Measurements from ENCODE around the gene POU4F3. TPM values are rescaled to one million over a fixed set of nuclear protein-coding genes. Genes with fewer than 3 reads are reported as not detected.

The POU4F3 gene
- total and polyA plus RNA-seq, 2 of the 8 experiments (the other 6 are each of a cell fraction or from before 2014, with no cell fraction given) = 0.09 TPM; not detected in 1

DNA sequence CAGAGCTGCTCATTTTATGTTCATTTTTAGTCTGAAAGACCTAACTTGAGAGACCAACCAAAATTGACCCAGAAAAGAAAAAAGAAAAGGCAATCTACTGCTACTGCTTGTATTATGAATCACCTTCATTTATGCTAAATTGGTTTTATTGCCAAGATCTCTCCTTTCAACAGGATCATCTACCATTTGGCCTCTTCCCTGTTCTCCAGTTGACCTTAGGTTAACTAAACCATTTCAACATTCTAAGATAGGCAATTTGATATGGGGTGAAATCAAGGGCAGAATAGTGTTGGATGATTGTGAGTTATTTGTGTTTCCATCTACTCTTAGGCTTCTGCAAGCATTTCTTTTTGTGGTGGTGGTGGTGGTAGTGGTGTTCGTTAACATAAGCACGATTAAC is 48.3 kb upstream of the POU4F3 start:
- H4K20me1 ChIP-seq (replicated peaks in 1 of 2; ENCODE audit: control insufficient read depth in 1 of 2, insufficient read depth in 2 of 2, low read length in 2 of 2) = no peaks in the 10 kb centered on the region
- 79% methylated on average over 2 of the region's 2 CpGs; no CpG with 5 or more reads in 1 of the 2 experiments for WGBS, 2 experiments (ENCODE audit: extremely low coverage in 1 of 2, insufficient coverage in 1 of 2, insufficient read length in 1 of 2, insufficient replicate concordance in 2 of 2, low coverage in 1 of 2, low lambda C conversion rate in 2 of 2, missing lambda C conversion rate in 1 of 2)
- H2BK120ac ChIP-seq (replicated peaks; ENCODE audit: low read depth, low read length) = no peak overlapping the region

More for the DNA sequence above, 48.3 kb upstream of the POU4F3 start:
- Histone ChIP-seq H2AFZ (ENCODE audit: low read length) (no peak overlapping the region), H3K9me3 (ENCODE audit: insufficient read depth in 2 of 2, low read depth in 1 of 2, low read length in 1 of 2) (no peaks in the 10 kb centered on the region), H3K23ac (ENCODE audit: insufficient read length) (no peak overlapping the region), H3K9ac (replicated peaks in 1 of 4; ENCODE audit: extremely low read depth in 1 of 4, low read depth in 3 of 4, low read length in 3 of 4) (no peak overlapping the region), H3K4me3 (ENCODE audit: extremely low read depth in 1 of 4, insufficient read depth in 2 of 4, low read depth in 3 of 4, low read length in 4 of 4) (no peak overlapping the region), H3K23me2 (ENCODE audit: low read depth, low read length) (no peaks in the 10 kb centered on the region), H3K79me1 (ENCODE audit: low read depth, low read length) (no peaks in the 10 kb centered on the region), H2BK12ac (ENCODE audit: low read depth, low read length) (no peak overlapping the region), H3K18ac (ENCODE audit: extremely low read depth, low read length) (no peak overlapping the region), H3K4me1 (replicated peaks in 1 of 4; ENCODE audit: control insufficient read depth in 3 of 4, insufficient read depth in 4 of 4, low read length in 3 of 4) (no peaks in the 10 kb centered on the region), H3K27me3 (replicated peaks in 1 of 4; ENCODE audit: control insufficient read depth in 3 of 4, extremely low read depth in 1 of 4, insufficient read depth in 3 of 4, low read length in 3 of 4) (no peaks in the 10 kb centered on the region), H3K4ac (replicated peaks; ENCODE audit: insufficient read length, low read depth, low read length) (no peak overlapping the region), H4K8ac (ENCODE audit: extremely low read depth, insufficient read depth, low read length) (no peak overlapping the region), H4K91ac (replicated peaks; ENCODE audit: insufficient read length, low read length) (no peak overlapping the region), H3K56ac (replicated peaks; ENCODE audit: insufficient read length, low read depth, low read length) (no peak overlapping the region), H2BK15ac (ENCODE audit: low read length) (no peak overlapping the region), H2BK5ac (ENCODE audit: low read depth, low read length) (no peak overlapping the region), H2BK20ac (ENCODE audit: low read length) (no peak overlapping the region), H3K79me2 (ENCODE audit: control insufficient read depth in 1 of 2, insufficient read depth in 2 of 2, low read length in 2 of 2) (no peaks in the 10 kb centered on the region), H3K36me3 (ENCODE audit: control insufficient read depth in 2 of 4, insufficient read depth in 4 of 4, low read length in 3 of 4) (peaks cover 0 to 24% (median 5%) of the 10 kb centered on the region in 4 experiments; a peak in 3 of 8 replicates), H3K14ac (ENCODE audit: insufficient read length) (no peak overlapping the region), H4K5ac (ENCODE audit: insufficient read length, low read depth, low read length) (no peak overlapping the region), H3K4me2 (ENCODE audit: insufficient read depth in 1 of 2, low read depth in 2 of 2, low read length in 2 of 2) (no peak overlapping the region), H2AK5ac (ENCODE audit: low read depth, low read length) (no peak overlapping the region), H3K27ac (ENCODE audit: low read depth, low read length) (no peak overlapping the region)
- DNase-seq (ENCODE audit: low read depth in 1 of 2, low spot score in 2 of 2) = no peak
- CTCF ChIA-PET (ENCODE audit: partially characterized antibody) = interaction anchor here (0.6 to 2.8 kb wide), 8 partner anchors 10 to 152 kb away, joined by 3 to 11 read pairs (median 4); no protein-coding TSS in a partner anchor
- TF ChIP-seq RNF2 (IDR thresholded peaks at IDR 0.05; ENCODE audit: borderline replicate concordance, low read depth, low read length, missing control alignments, poor library complexity, severe bottlenecking) (no peak), ZNF274 (IDR thresholded peaks at IDR 0.05; ENCODE audit: borderline replicate concordance, extremely low read depth, low read length) (no peak), NANOG (IDR thresholded peaks at IDR 0.05; ENCODE audit: insufficient read depth, low read depth, low read length, poor library complexity, severe bottlenecking) (no peak), POLR2A (IDR thresholded peaks at IDR 0.05; ENCODE audit: control extremely low read depth in 1 of 2, low read depth in 2 of 2, low read length in 2 of 2) (no peak), EP300 (IDR thresholded peaks at IDR 0.05; ENCODE audit: borderline replicate concordance in 1 of 2, low read depth in 2 of 2, low read length in 2 of 2) (no peak)
- peak; percentile 48 for FAIRE-seq
- POLR2A ChIA-PET (ENCODE audit: partially characterized antibody) = interaction anchor here (0.6 to 0.9 kb wide), 4 partner anchors 35 to 105 kb away, joined by 3 read pairs; no protein-coding TSS in a partner anchor

Data from H1 (cell line).